IPS-15b (cell line): Measurements from ENCODE around the gene BTBD16.

Experiments used
- H3K27me3 ChIP-seq: one replicate; pipeline ENCODE4 v1.6.1; 2013; ENCODE audit warnings: low read length; ENCODE audit not compliant: control insufficient read depth, insufficient read depth
- H3K36me3 ChIP-seq: one replicate; pipeline ENCODE4 v1.6.1; 2013; ENCODE audit warnings: low read length; ENCODE audit not compliant: control insufficient read depth, insufficient read depth
- H3K4me1 ChIP-seq: one replicate; pipeline ENCODE4 v1.6.1; 2013; ENCODE audit warnings: mild to moderate bottlenecking, low read length; ENCODE audit not compliant: control insufficient read depth, insufficient read depth
- H3K4me3 ChIP-seq: one replicate; pipeline ENCODE4 v1.5.1; 2013; ENCODE audit warnings: low read depth, low read length
- H3K9ac ChIP-seq: one replicate; pipeline ENCODE4 v1.6.1; 2013; ENCODE audit warnings: low read depth, mild to moderate bottlenecking, low read length
- H3K9me3 ChIP-seq: one replicate; pipeline ENCODE4 v1.6.1; 2013; ENCODE audit warnings: mild to moderate bottlenecking, low read length; ENCODE audit not compliant: control insufficient read depth, insufficient read depth

Gene BTBD16

GRCh38 chr10:122342293-122343134 is 71.4 kb downstream of the BTBD16 start:
- no peaks in the 10 kb centered on the region for H3K9me3 ChIP-seq
- no peak overlapping the region for H3K4me3 ChIP-seq
- no peaks in the 10 kb centered on the region for H3K36me3 ChIP-seq
- H3K27me3 ChIP-seq, result no peaks in the 10 kb centered on the region
- peaks cover 5% of the 10 kb centered on the region for H3K4me1 ChIP-seq
- no peak overlapping the region for H3K9ac ChIP-seq

GRCh38 chr10:122343135-122343800 is 72.2 kb downstream of the BTBD16 start:
- Histone ChIP-seq H3K36me3 (no peaks in the 10 kb centered on the region), H3K9me3 (no peaks in the 10 kb centered on the region)

GRCh38 chr10:122343936-122344335 is 72.8 kb downstream of the BTBD16 start:
- no peak overlapping the region for H3K4me3 ChIP-seq
- H3K27me3 ChIP-seq, result no peaks in the 10 kb centered on the region
- no peak overlapping the region for H3K9ac ChIP-seq
- H3K4me1 ChIP-seq, result peaks cover 5% of the 10 kb centered on the region
- no peaks in the 10 kb centered on the region for H3K36me3 ChIP-seq
- H3K9me3 ChIP-seq, result no peaks in the 10 kb centered on the region

More at GRCh38 chr10:122343135-122343800, 72.2 kb downstream of the BTBD16 start:
- Histone ChIP-seq H3K27me3 (no peaks in the 10 kb centered on the region), H3K4me3 (no peak overlapping the region), H3K9ac (no peak overlapping the region), H3K4me1 (peaks cover 5% of the 10 kb centered on the region)

- Histone ChIP-seq H3K9me3 (no peaks in the 10 kb centered on the region), H3K4me1 (peaks cover 5% of the 10 kb centered on the region), H3K27me3 (no peaks in the 10 kb centered on the region), H3K4me3 (no peak overlapping the region), H3K9ac (no peak overlapping the region), H3K36me3 (no peaks in the 10 kb centered on the region)
These were observed 73.7 kb downstream of the BTBD16 start for GRCh38 chr10:122344741-122345258.

- Histone ChIP-seq H3K9me3 (no peaks in the 10 kb centered on the region), H3K9ac (no peak overlapping the region), H3K4me3 (no peak overlapping the region), H3K36me3 (no peaks in the 10 kb centered on the region), H3K27me3 (no peaks in the 10 kb centered on the region), H3K4me1 (peaks cover 3% of the 10 kb centered on the region)
These were observed 75.3 kb downstream of the BTBD16 start for GRCh38 chr10:122346326-122346950.

GRCh38 chr10:122347170-122347841 is 76.2 kb downstream of the BTBD16 start:
- no peaks in the 10 kb centered on the region for H3K36me3 ChIP-seq
- H3K9me3 ChIP-seq, result no peaks in the 10 kb centered on the region
- H3K9ac ChIP-seq, result no peak overlapping the region
- no peaks in the 10 kb centered on the region for H3K27me3 ChIP-seq
- H3K4me1 ChIP-seq, result peaks cover 3% of the 10 kb centered on the region
- H3K4me3 ChIP-seq, result no peak overlapping the region

GRCh38 chr10:122348512-122348911 is 77.4 kb downstream of the BTBD16 start:
- Histone ChIP-seq H3K4me1 (no peaks in the 10 kb centered on the region), H3K9me3 (no peaks in the 10 kb centered on the region), H3K9ac (no peak overlapping the region), H3K4me3 (no peak overlapping the region), H3K27me3 (no peaks in the 10 kb centered on the region), H3K36me3 (no peaks in the 10 kb centered on the region)

GRCh38 chr10:122348935-122349361 is 77.9 kb downstream of the BTBD16 start:
- Histone ChIP-seq H3K4me1 (no peaks in the 10 kb centered on the region), H3K9ac (no peak overlapping the region), H3K4me3 (no peak overlapping the region), H3K27me3 (no peaks in the 10 kb centered on the region), H3K36me3 (no peaks in the 10 kb centered on the region), H3K9me3 (no peaks in the 10 kb centered on the region)

GRCh38 chr10:122349758-122350369 is 78.8 kb downstream of the BTBD16 start:
- no peaks in the 10 kb centered on the region for H3K27me3 ChIP-seq
- H3K36me3 ChIP-seq, result no peaks in the 10 kb centered on the region
- H3K4me3 ChIP-seq, result no peak overlapping the region
- no peak overlapping the region for H3K9ac ChIP-seq
- no peaks in the 10 kb centered on the region for H3K4me1 ChIP-seq
- no peaks in the 10 kb centered on the region for H3K9me3 ChIP-seq

- Histone ChIP-seq H3K9ac (no peak overlapping the region), H3K4me1 (no peaks in the 10 kb centered on the region), H3K4me3 (no peak overlapping the region), H3K27me3 (no peaks in the 10 kb centered on the region), H3K36me3 (no peaks in the 10 kb centered on the region), H3K9me3 (no peaks in the 10 kb centered on the region)
These were observed 79.8 kb downstream of the BTBD16 start for GRCh38 chr10:122350893-122351292.
